HEK293 (cell line): ENCODE measurements around the gene TBC1D17.
A peak's percentile ranks its signal among the peaks of the same experiment; 100 is the strongest.

Experiments used
- BCL11A ChIP-seq: fragments of 450-650 bp; formaldehyde crosslinking; IDR thresholded peaks from 2 replicates; pipeline ENCODE4 v1.5.1; 2016; ENCODE audit warnings: low read depth, missing biosample characterization, missing genetic modification characterization
- CTCF ChIP-seq: fragments of 450-650 bp; formaldehyde crosslinking; IDR thresholded peaks from 2 replicates; pipeline ENCODE4 v1.5.1; 2016; ENCODE audit warnings: missing biosample characterization, missing genetic modification characterization
- HOXC10 ChIP-seq: sonication (generic); formaldehyde crosslinking; IDR thresholded peaks from 2 replicates; pipeline ENCODE4 v1.8.1; 2023; ENCODE audit warnings: mild to moderate bottlenecking, missing genetic modification reagents
- MEIS1 ChIP-seq: sonication (generic); formaldehyde crosslinking; IDR thresholded peaks from 2 replicates; pipeline ENCODE4 v1.8.1; 2022; ENCODE audit warnings: missing genetic modification reagents, mild to moderate bottlenecking, borderline replicate concordance
- MYNN ChIP-seq: fragments of 450-650 bp; formaldehyde crosslinking; IDR thresholded peaks from 2 replicates; pipeline ENCODE4 v1.5.1; 2016; ENCODE audit warnings: missing biosample characterization, missing genetic modification characterization, borderline replicate concordance
- PATZ1 ChIP-seq: fragments of 450-650 bp; formaldehyde crosslinking; IDR thresholded peaks from 2 replicates; pipeline ENCODE4 v1.5.1; 2016; ENCODE audit warnings: missing biosample characterization, missing genetic modification characterization
- SP2 ChIP-seq: fragments of 450-650 bp; formaldehyde crosslinking; IDR thresholded peaks from 2 replicates; pipeline ENCODE4 v1.5.1; 2016; ENCODE audit warnings: missing biosample characterization, missing genetic modification characterization
- WT1 ChIP-seq: fragments of 450-650 bp; formaldehyde crosslinking; IDR thresholded peaks from 2 replicates; pipeline ENCODE4 v1.5.1; 2016; ENCODE audit warnings: missing biosample characterization, missing genetic modification characterization
- ZBTB7A ChIP-seq: fragments of 450-650 bp; formaldehyde crosslinking; IDR thresholded peaks from 2 replicates; pipeline ENCODE4 v1.5.1; 2016; ENCODE audit warnings: low read depth, missing biosample characterization, missing genetic modification characterization
- ZFP37 ChIP-seq: fragments of 450-650 bp; formaldehyde crosslinking; IDR thresholded peaks from 2 replicates; pipeline ENCODE4 v1.5.1; 2016; ENCODE audit warnings: missing biosample characterization, missing genetic modification characterization
- ZNF112 ChIP-seq: fragments of 450-650 bp; formaldehyde crosslinking; IDR thresholded peaks from 2 replicates; pipeline ENCODE4 v1.5.0; 2017; ENCODE audit warnings: missing biosample characterization, missing genetic modification characterization
- ZNF175 ChIP-seq: fragments of 450-650 bp; formaldehyde crosslinking; IDR thresholded peaks from 2 replicates; pipeline ENCODE4 v1.5.1; 2016; ENCODE audit warnings: missing biosample characterization, missing genetic modification characterization
- ZNF26 ChIP-seq: fragments of 450-650 bp; formaldehyde crosslinking; IDR thresholded peaks from 2 replicates; pipeline ENCODE4 v1.5.1; 2016; ENCODE audit warnings: missing biosample characterization, missing genetic modification characterization
- ZNF280C ChIP-seq: fragments of 450-650 bp; formaldehyde crosslinking; IDR thresholded peaks from 2 replicates; pipeline ENCODE4 v1.5.1; 2016; ENCODE audit warnings: missing biosample characterization, missing genetic modification characterization
- ZNF324 ChIP-seq: fragments of 450-650 bp; formaldehyde crosslinking; IDR thresholded peaks from 2 replicates; pipeline ENCODE4 v1.5.1; 2016; ENCODE audit warnings: missing biosample characterization, missing genetic modification characterization
- ZNF341 ChIP-seq: fragments of 450-650 bp; formaldehyde crosslinking; IDR thresholded peaks from 2 replicates; pipeline ENCODE4; 2016; ENCODE audit warnings: low read depth, missing biosample characterization, missing genetic modification characterization
- ZNF48 ChIP-seq: fragments of 450-650 bp; formaldehyde crosslinking; IDR thresholded peaks from 2 replicates; pipeline ENCODE4 v1.5.1; 2016; ENCODE audit warnings: missing biosample characterization, missing genetic modification characterization
- ZNF549 ChIP-seq: fragments of 450-650 bp; IDR thresholded peaks from 2 replicates; pipeline ENCODE4 v1.5.1; 2018; ENCODE audit warnings: missing biosample characterization, missing genetic modification characterization, mild to moderate bottlenecking, inconsistent platforms, moderate library complexity
- ZNF560 ChIP-seq: fragments of 450-650 bp; formaldehyde crosslinking; IDR thresholded peaks from 2 replicates; pipeline ENCODE4 v1.5.1; 2017; ENCODE audit warnings: missing biosample characterization, missing genetic modification characterization, borderline replicate concordance
- ZNF596 ChIP-seq: fragments of 450-650 bp; IDR thresholded peaks from 2 replicates; pipeline ENCODE4 v1.5.0; 2018; ENCODE audit warnings: missing biosample characterization, mild to moderate bottlenecking, missing genetic modification characterization, moderate library complexity
- ZNF621 ChIP-seq: fragments of 450-650 bp; formaldehyde crosslinking; IDR thresholded peaks from 2 replicates; pipeline ENCODE4 v1.5.1; 2017; ENCODE audit warnings: missing biosample characterization, missing genetic modification characterization
- ZNF626 ChIP-seq: fragments of 450-650 bp; sonication (Bioruptor Pico); formaldehyde crosslinking; IDR thresholded peaks from 2 replicates; pipeline ENCODE4 v1.5.1; 2018; ENCODE audit warnings: missing biosample characterization, missing genetic modification characterization, inconsistent platforms
- ZNF654 ChIP-seq: fragments of 450-650 bp; formaldehyde crosslinking; IDR thresholded peaks from 2 replicates; pipeline ENCODE4 v1.5.1; 2016; ENCODE audit warnings: low read depth, missing biosample characterization, missing genetic modification characterization
- ZNF791 ChIP-seq: fragments of 450-650 bp; formaldehyde crosslinking; IDR thresholded peaks from 2 replicates; pipeline ENCODE4 v1.5.1; 2016; ENCODE audit warnings: missing biosample characterization, missing genetic modification characterization
- TF ChIP-seq, protein P1 (sequence below): fragments of 450-650 bp; formaldehyde crosslinking; IDR thresholded peaks from 2 replicates; pipeline ENCODE4 v1.5.1; 2016; ENCODE audit warnings: missing biosample characterization, missing genetic modification characterization

The TBC1D17 gene

GRCh38 chr19:49858088-49858985 lies 19.2 kb upstream of the TBC1D17 start (continued):
- no peak for TF ChIP-seq ZNF626
- TF ChIP-seq ZNF560 (tag by site-specific recombination) = no peak
- TF ChIP-seq ZNF280C = no peak
- no peak for TF ChIP-seq ZNF549 (tag by site-specific recombination)
- peak; percentile 29; the same call in 1 of the 2 replicates for TF ChIP-seq WT1 (tag by site-specific recombination)
- TF ChIP-seq ZNF341 = peak; percentile 38; the same call in 1 of the 2 replicates
- TF ChIP-seq ZFP37 (tag by site-specific recombination) = no peak
- no peak for TF ChIP-seq ZNF48 (tag by site-specific recombination)
- TF ChIP-seq ZNF175 (tag by site-specific recombination) = no peak
- TF ChIP-seq ZNF621 (tag by site-specific recombination) = no peak
- TF ChIP-seq ZNF791 = no peak
- peak; percentile 48 for TF ChIP-seq CTCF (tag by site-specific recombination)
- peak; percentile 48 for TF ChIP-seq PATZ1 (tag by site-specific recombination)
- TF ChIP-seq HOXC10 (CRISPR knock-in tag) = no peak
- no peak for TF ChIP-seq ZNF324 (tag by site-specific recombination)
- TF ChIP-seq MEIS1 (CRISPR knock-in tag) = no peak
- TF ChIP-seq, protein P1, sequence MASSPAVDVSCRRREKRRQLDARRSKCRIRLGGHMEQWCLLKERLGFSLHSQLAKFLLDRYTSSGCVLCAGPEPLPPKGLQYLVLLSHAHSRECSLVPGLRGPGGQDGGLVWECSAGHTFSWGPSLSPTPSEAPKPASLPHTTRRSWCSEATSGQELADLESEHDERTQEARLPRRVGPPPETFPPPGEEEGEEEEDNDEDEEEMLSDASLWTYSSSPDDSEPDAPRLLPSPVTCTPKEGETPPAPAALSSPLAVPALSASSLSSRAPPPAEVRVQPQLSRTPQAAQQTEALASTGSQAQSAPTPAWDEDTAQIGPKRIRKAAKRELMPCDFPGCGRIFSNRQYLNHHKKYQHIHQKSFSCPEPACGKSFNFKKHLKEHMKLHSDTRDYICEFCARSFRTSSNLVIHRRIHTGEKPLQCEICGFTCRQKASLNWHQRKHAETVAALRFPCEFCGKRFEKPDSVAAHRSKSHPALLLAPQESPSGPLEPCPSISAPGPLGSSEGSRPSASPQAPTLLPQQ (tag by site-specific recombination) = no peak
- no peak for TF ChIP-seq MYNN (tag by site-specific recombination)
- no peak for TF ChIP-seq ZNF654 (tag by site-specific recombination)
- no peak for TF ChIP-seq ZNF596 (tag by site-specific recombination)
- TF ChIP-seq ZNF26 (tag by site-specific recombination) = no peak
- TF ChIP-seq BCL11A (tag by site-specific recombination) = no peak
- TF ChIP-seq ZBTB7A (tag by site-specific recombination) = peak; percentile 7; the same call in 1 of the 2 replicates
- 0 out of 2 replicates have a peak, but pooled peaks have one; percentile 5 for TF ChIP-seq SP2 (tag by site-specific recombination)
- no peak for TF ChIP-seq ZNF112 (tag by site-specific recombination)
